Hepatocyte (in vitro differentiated cells): ENCODE results near the gene BCAS3. TPM values are rescaled to one million over a fixed set of nuclear protein-coding genes. Genes with fewer than 3 reads are reported as not detected.

Source experiments
- DNase-seq: peaks from one replicate; pipeline ENCODE4 v3.0.0-alpha.2; 2016; ENCODE audit warnings: low spot score
- H2AFZ ChIP-seq: fragments of 200-600 bp; sonication (generic); 2 replicates; pipeline ENCODE4 v1.6.0; 2016; ENCODE audit warnings: antibody characterized with exemption, mild to moderate bottlenecking
- H3K27ac ChIP-seq: fragments of 200-600 bp; sonication (generic); 2 replicates; pipeline ENCODE4 v1.5.1; 2016; ENCODE audit warnings: mild to moderate bottlenecking
- H3K27me3 ChIP-seq: fragments of 200-600 bp; sonication (generic); 2 replicates; pipeline ENCODE4 v1.6.1; 2016
- H3K36me3 ChIP-seq: fragments of 200-600 bp; sonication (generic); replicated peaks from 2 replicates; pipeline ENCODE4 v1.5.1; 2016; ENCODE audit warnings: low read depth; ENCODE audit not compliant: insufficient read depth
- H3K4me1 ChIP-seq: fragments of 200-600 bp; sonication (generic); 2 replicates; pipeline ENCODE4 v1.5.1; 2016; ENCODE audit warnings: mild to moderate bottlenecking, moderate library complexity; ENCODE audit not compliant: insufficient read depth
- H3K4me2 ChIP-seq: fragments of 200-600 bp; sonication (generic); 2 replicates; pipeline ENCODE4 v1.6.0; 2016
- H3K4me3 ChIP-seq: fragments of 200-600 bp; sonication (generic); 2 replicates; pipeline ENCODE4 v1.5.1; 2016; ENCODE audit warnings: mild to moderate bottlenecking
- H3K79me2 ChIP-seq: fragments of 200-600 bp; sonication (generic); 2 replicates; pipeline ENCODE4 v1.6.0; 2017; ENCODE audit warnings: mild to moderate bottlenecking
- H3K9me2 ChIP-seq: fragments of 200-600 bp; sonication (generic); replicated peaks from 2 replicates; pipeline ENCODE4 v1.6.0; 2017; ENCODE audit warnings: mild to moderate bottlenecking; ENCODE audit not compliant: insufficient read depth
- H3K9me3 ChIP-seq: fragments of 200-600 bp; sonication (generic); 2 replicates; pipeline ENCODE4 v1.5.1; 2016; ENCODE audit warnings: low read depth, mild to moderate bottlenecking
- H4K20me1 ChIP-seq: fragments of 200-600 bp; sonication (generic); 2 replicates; pipeline ENCODE4 v1.6.0; 2016; ENCODE audit warnings: mild to moderate bottlenecking; ENCODE audit not compliant: insufficient read depth, poor library complexity, severe bottlenecking
- EZH2 ChIP-seq: fragments of 200-600 bp; sonication (generic); IDR thresholded peaks from 2 replicates; pipeline ENCODE4 v1.6.1; 2016; ENCODE audit warnings: antibody characterized with exemption, mild to moderate bottlenecking, borderline replicate concordance
- EZH2phosphoT487 ChIP-seq: fragments of 200-600 bp; sonication (generic); IDR thresholded peaks from one replicate; pipeline ENCODE4 v1.6.1; 2018; ENCODE audit warnings: antibody characterized with exemption, mild to moderate bottlenecking, low read depth, moderate library complexity; ENCODE audit not compliant: unreplicated experiment, severe bottlenecking
- WGBS: methylation state at CpG from one replicate; pipeline ENCODE4 v1.1.6; 2016; ENCODE audit warnings: low lambda C conversion rate; ENCODE audit errors: missing lambda C conversion rate; 5-methylcytosine and 5-hydroxymethylcytosine counted together
- polyA plus RNA-seq: library from polyadenylated mRNA; unstranded; fragments of >200 nt; fragmentation: Nextera tagmentation; extraction: Ambion mirVana; gene quantifications from 2 replicates; pipeline ENCODE4 v1.2.1, GENCODE V29; 2016
- total RNA-seq: library from RNA; depleted of rRNA; stranded (reverse); fragments of >200 nt; gene quantifications from 2 replicates; pipeline ENCODE4 v1.2.3, GENCODE V29; 2014
- TF ChIP-seq, protein P1 (sequence below): fragments of 200-600 bp; sonication (generic); IDR thresholded peaks from 2 replicates; pipeline ENCODE4 v1.5.1; 2016; ENCODE audit warnings: antibody characterized with exemption, mild to moderate bottlenecking; ENCODE audit not compliant: poor library complexity

Gene BCAS3
- total and polyA plus RNA-seq, 2 experiments from 2014 or later = 16.5 to 58.8 TPM

DNA sequence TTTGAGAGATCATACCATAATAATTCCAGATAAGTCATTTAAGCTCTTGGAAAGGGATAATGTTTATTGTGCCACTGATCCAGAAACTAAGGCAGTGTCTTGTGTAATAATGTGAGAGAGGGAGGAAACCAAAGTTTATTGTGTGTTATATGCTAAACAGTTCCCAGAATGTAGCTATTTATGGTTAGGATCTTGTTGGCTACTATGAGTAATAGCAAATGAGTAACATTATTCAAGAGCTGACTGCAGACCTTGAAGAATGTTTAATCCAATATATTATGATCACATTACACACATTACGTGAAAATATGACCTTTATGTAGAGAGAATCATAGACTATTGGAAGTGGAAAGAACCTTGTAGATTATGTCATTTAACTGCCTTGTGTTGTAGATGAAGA, 139.5 kb downstream of the BCAS3 start:
- no peak for DNase-seq
- 76% methylated on average over 1 of the region's 1 CpG for WGBS
- no peak for TF ChIP-seq EZH2
- TF ChIP-seq EZH2phosphoT487 = no peak
- TF ChIP-seq, protein P1, sequence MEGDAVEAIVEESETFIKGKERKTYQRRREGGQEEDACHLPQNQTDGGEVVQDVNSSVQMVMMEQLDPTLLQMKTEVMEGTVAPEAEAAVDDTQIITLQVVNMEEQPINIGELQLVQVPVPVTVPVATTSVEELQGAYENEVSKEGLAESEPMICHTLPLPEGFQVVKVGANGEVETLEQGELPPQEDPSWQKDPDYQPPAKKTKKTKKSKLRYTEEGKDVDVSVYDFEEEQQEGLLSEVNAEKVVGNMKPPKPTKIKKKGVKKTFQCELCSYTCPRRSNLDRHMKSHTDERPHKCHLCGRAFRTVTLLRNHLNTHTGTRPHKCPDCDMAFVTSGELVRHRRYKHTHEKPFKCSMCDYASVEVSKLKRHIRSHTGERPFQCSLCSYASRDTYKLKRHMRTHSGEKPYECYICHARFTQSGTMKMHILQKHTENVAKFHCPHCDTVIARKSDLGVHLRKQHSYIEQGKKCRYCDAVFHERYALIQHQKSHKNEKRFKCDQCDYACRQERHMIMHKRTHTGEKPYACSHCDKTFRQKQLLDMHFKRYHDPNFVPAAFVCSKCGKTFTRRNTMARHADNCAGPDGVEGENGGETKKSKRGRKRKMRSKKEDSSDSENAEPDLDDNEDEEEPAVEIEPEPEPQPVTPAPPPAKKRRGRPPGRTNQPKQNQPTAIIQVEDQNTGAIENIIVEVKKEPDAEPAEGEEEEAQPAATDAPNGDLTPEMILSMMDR = no peak
- Histone ChIP-seq H3K79me2 (no peaks in the 10 kb centered on the region), H4K20me1 (no peaks in the 10 kb centered on the region), H3K27ac (no peak overlapping the region), H3K27me3 (no peaks in the 10 kb centered on the region), H3K36me3 (no peaks in the 10 kb centered on the region), H3K4me1 (no peaks in the 10 kb centered on the region), H3K9me3 (no peaks in the 10 kb centered on the region), H3K4me3 (no peak overlapping the region), H2AFZ (no peak overlapping the region), H3K9me2 (no peaks in the 10 kb centered on the region), H3K4me2 (no peak overlapping the region)

GRCh38 chr17:60819447-60820130, 141.9 kb downstream of the BCAS3 start:
- no peaks in the 10 kb centered on the region for H3K79me2 ChIP-seq
- TF ChIP-seq EZH2 = no peak
- TF ChIP-seq EZH2phosphoT487 = no peak
- TF ChIP-seq, protein P1 = no peak
- H3K9me3 ChIP-seq = no peaks in the 10 kb centered on the region
- H3K4me1 ChIP-seq = no peaks in the 10 kb centered on the region
- DNase-seq = no peak
- 84% methylated on average over 4 of the region's 4 CpGs for WGBS
- no peaks in the 10 kb centered on the region for H3K9me2 ChIP-seq
- H4K20me1 ChIP-seq = no peaks in the 10 kb centered on the region
- H3K27me3 ChIP-seq = no peaks in the 10 kb centered on the region
- no peak overlapping the region for H3K27ac ChIP-seq
- no peak overlapping the region for H2AFZ ChIP-seq
- no peak overlapping the region for H3K4me2 ChIP-seq
- no peaks in the 10 kb centered on the region for H3K36me3 ChIP-seq
- H3K4me3 ChIP-seq = no peak overlapping the region

DNA sequence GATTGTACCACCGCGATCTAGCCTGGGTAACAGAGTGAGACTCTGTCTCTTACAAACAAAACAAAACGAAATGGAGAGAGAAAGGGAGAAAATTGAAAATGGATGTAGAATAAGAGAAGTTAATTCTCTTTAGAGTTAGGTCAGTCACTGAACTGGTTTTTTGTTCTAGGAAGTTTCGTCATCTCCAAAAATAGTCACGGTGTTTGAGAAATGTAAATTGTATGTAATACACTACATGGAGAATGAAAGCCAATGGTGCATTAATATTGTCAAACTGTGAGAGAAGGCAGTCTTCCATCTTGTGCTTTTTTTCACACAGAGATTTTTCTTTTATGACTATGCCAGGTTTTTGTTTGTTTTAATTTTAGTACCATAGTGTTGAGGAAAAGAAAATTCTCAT, 145.9 kb downstream of the BCAS3 start:
- no peak overlapping the region for H2AFZ ChIP-seq
- no peak overlapping the region for H3K4me3 ChIP-seq
- no peaks in the 10 kb centered on the region for H3K27me3 ChIP-seq
- H3K4me2 ChIP-seq = no peak overlapping the region
- H3K9me2 ChIP-seq = no peaks in the 10 kb centered on the region
- H4K20me1 ChIP-seq = no peaks in the 10 kb centered on the region
- no peaks in the 10 kb centered on the region for H3K9me3 ChIP-seq
- H3K79me2 ChIP-seq = no peaks in the 10 kb centered on the region
- no peaks in the 10 kb centered on the region for H3K36me3 ChIP-seq
- H3K27ac ChIP-seq = no peak overlapping the region
- no peak for DNase-seq
- WGBS = 93% methylated on average over 5 of the region's 5 CpGs
- no peaks in the 10 kb centered on the region for H3K4me1 ChIP-seq
- TF ChIP-seq EZH2 (no peak), EZH2phosphoT487 (no peak)
- TF ChIP-seq, protein P1 = no peak
